ENCODE results near the gene FGR. TPM values are rescaled to one million over a fixed set of nuclear protein-coding genes. Genes with fewer than 3 reads are reported as not detected.
A peak's percentile ranks its signal among the peaks of the same experiment; 100 is the strongest.

Gene FGR
- total RNA-seq, 1 experiment from 2014 or later: not detected

- in situ Hi-C loops (cut with HindIII; ENCODE audit: low pct_unique_long_range_greater_than_20kb, low sequenced_read_pairs): no loop called here
- peak; percentile 50 for DNase-seq (ENCODE audit: low read depth)
Observed at GRCh38 chr1:27605796-27606707, 28.9 kb downstream of the FGR start.

- DNase-seq (ENCODE audit: low read depth): no peak
- in situ Hi-C loops (cut with HindIII; ENCODE audit: low pct_unique_long_range_greater_than_20kb, low sequenced_read_pairs): no loop called here
Observed at GRCh38 chr1:27605300-27605766, 29.7 kb downstream of the FGR start.

- in situ Hi-C loops (cut with HindIII; ENCODE audit: low pct_unique_long_range_greater_than_20kb, low sequenced_read_pairs): no loop called here
- no peak for DNase-seq (ENCODE audit: low read depth)
Observed at GRCh38 chr1:27604579-27605299, 30.2 kb downstream of the FGR start.

DNA sequence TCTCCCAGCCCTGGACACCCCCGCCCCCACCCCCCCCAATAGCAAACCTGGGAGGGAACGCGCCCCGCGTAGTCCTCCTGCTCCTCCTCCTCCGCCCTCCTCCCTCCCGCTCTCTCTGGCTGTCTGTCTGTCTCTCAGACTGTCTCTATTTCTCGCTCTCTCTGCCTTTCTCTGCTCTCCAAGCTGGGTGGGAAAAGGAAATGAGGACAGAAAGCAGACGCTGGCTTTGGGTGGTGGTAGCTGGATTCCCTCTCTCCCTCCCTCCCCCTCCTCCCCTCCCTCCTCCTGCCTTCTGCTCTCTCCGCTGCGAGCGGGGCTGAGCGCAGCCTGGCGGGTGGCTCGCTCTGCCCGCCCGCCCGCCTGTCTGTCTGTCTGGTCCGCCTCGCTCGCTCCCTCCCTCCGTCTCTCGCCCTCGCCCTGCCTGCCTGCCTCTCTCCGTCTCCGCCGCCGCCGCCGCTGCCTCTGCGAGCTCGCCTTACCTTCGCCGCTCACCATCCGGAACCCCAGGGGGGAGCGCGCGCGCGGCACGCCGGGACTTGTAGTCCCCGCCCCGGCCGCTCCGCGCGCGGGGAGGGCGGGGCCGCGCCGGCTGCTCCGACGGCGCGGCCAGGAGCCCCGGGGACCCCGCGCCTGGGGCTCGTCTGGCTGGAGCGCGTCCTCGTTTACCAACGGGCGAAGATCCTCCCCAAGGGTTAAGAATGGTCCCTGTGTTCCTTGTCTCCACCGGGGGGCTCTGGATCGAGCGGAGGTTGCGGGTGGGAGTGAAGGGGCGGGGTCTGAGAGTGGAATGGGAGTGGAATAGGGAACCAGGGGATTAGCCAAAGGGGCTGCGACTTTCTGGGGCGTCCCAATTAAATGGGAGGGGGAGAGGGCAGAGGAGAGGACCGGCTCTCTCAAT, 31.1 kb downstream of the FGR start, which contains the start of gene AHDC1:
AHDC1 (minus strand) TSS at position 464 of the 898 bp plus-strand sequence. CDS start 52,029 bp downstream, outside the sequence.
- in situ Hi-C loops (cut with HindIII; ENCODE audit: low pct_unique_long_range_greater_than_20kb, low sequenced_read_pairs): no loop called here
- peak; percentile 87 for DNase-seq (ENCODE audit: low read depth)

- in situ Hi-C loops (cut with HindIII; ENCODE audit: low pct_unique_long_range_greater_than_20kb, low sequenced_read_pairs): no loop called here
- DNase-seq (ENCODE audit: low read depth): peak; percentile 25
Observed at GRCh38 chr1:27603309-27603680, 31.7 kb downstream of the FGR start.

DNA sequence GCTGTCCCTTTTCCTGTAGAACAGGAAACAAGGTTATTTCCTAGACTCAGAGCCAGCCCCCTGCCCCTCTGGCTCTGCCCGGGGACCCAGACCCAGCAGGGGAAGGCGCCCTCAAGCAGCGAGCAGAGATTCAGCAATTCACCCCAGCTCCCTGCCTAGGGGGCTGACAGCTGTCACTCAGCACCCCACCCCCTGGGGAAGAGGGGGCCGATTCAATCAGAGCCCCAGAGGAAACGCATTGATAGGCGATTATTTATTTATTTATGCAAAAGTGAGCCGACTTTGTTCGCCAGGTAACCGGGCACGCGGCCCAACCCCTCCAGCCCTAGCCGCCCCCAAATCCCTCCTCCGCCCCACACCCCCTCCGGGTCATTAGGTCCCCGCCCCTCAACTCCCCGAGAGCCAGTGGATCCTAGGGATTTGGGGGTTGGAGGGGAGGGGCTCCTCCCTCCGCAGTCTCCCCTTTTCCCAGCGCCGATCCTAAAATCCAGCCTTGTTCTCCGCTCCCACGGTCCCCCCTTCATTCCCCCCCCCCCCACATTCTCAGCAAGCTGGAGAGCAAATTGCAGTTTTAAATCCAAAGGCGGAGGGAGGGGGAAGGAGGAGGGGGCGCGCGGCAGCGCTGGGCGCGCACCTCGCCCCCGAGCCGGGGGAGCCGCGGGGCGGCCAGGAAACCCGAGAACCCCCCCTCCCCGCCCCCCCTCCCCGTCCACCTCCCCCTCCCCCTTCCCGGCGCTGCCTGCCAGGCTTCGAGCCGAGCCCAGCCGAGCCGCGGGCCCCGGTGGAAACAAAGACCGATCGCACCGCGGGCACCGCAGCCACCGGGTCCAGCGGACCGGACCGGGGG, 32.3 kb downstream of the FGR start:
- DNase-seq (ENCODE audit: low read depth): no peak
- in situ Hi-C loops (cut with HindIII; ENCODE audit: low pct_unique_long_range_greater_than_20kb, low sequenced_read_pairs): no loop called here

DNA sequence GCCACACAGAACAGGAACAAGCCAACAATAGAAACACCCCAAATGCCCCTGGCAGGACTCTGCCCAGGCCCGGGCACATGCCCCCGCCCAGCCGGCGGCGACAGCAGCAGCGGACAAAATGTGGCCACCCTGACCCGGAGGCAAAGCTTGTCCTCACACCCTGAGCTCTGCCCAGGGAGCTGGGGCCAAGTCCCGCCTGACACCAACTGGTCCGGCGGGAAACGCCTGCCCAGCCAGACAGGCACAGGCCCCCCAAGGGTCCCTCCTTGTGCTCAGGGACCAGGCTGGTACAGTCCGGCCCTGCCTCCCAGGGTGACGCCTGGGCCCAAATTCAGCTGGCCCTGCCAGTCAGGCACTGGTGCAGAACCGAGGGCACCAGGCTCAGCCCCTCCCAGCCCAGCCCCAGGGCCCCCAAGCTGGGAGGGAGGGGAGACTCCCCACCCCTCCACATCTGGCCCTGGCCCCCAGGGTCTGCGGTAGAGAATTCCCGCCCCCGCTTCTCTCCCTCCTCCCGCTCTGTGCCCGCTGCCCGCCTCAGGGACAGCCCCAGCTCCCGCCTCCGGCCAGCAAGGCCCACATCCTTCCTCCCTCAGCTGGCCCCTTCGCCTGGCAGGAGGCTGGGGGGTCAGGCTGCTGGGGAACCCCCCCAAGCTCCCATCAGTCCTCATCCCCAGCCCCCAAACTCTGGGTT, 33.1 kb downstream of the FGR start:
- in situ Hi-C loops (cut with HindIII; ENCODE audit: low pct_unique_long_range_greater_than_20kb, low sequenced_read_pairs): no loop called here
- no peak for DNase-seq (ENCODE audit: low read depth)

- DNase-seq (ENCODE audit: low read depth): no peak
- in situ Hi-C loops (cut with HindIII; ENCODE audit: low pct_unique_long_range_greater_than_20kb, low sequenced_read_pairs): no loop called here
Observed at GRCh38 chr1:27601321-27601770, 33.6 kb downstream of the FGR start.

- DNase-seq (ENCODE audit: low read depth): no peak
- in situ Hi-C loops (cut with HindIII; ENCODE audit: low pct_unique_long_range_greater_than_20kb, low sequenced_read_pairs): no loop called here
Observed at GRCh38 chr1:27600498-27601175, 34.3 kb downstream of the FGR start.

DNA sequence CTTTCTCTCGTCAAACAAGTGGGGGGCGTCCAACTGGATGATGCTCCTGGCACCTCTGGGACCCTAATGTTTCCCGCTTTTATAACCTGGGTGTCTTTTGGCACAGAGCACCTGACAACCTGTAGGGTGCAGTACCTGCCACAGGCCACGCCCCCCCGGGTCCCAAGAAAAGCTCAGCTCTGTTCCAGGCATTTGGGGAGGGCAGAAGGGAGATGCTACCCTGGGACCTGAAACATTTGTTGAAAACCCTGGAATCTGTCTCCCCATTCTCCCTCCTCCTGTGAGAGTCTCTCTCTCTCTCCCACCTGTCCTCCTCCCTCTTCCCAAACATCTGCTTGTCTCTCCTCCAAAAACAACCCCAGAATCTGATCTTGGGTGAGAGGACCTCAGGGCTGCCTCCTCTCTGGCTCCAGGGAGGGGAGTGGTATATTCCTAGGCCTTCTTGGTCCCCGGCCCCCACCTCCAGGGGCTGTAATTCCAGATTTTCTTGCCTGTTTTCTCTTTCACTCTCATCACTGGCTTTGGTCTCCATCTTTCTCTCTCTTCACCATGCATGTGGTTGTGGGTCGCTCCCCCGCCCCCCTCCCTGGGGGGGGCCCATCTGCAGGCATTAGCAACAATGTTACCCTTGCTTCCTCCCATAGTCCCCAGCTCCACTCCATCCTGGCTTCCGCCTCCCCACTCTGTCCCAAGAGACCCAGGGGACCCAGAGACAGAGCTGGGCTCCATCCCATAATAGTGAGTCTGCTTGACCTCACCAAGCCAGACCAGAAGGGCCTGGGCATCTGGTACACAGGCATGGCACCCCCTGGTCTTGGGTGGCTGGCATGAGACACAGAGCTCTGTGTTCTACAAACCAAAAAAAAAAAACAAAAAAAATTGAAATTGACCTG, 35.1 kb downstream of the FGR start:
- no peak for DNase-seq (ENCODE audit: low read depth)
- in situ Hi-C loops (cut with HindIII; ENCODE audit: low pct_unique_long_range_greater_than_20kb, low sequenced_read_pairs): no loop called here

- in situ Hi-C loops (cut with HindIII; ENCODE audit: low pct_unique_long_range_greater_than_20kb, low sequenced_read_pairs): no loop called here
- DNase-seq (ENCODE audit: low read depth): peak; percentile 57
Observed at GRCh38 chr1:27598902-27599528, 36.0 kb downstream of the FGR start.

- DNase-seq (ENCODE audit: low read depth): no peak
Observed at GRCh38 chr1:27598295-27598687, 36.7 kb downstream of the FGR start.

DNA sequence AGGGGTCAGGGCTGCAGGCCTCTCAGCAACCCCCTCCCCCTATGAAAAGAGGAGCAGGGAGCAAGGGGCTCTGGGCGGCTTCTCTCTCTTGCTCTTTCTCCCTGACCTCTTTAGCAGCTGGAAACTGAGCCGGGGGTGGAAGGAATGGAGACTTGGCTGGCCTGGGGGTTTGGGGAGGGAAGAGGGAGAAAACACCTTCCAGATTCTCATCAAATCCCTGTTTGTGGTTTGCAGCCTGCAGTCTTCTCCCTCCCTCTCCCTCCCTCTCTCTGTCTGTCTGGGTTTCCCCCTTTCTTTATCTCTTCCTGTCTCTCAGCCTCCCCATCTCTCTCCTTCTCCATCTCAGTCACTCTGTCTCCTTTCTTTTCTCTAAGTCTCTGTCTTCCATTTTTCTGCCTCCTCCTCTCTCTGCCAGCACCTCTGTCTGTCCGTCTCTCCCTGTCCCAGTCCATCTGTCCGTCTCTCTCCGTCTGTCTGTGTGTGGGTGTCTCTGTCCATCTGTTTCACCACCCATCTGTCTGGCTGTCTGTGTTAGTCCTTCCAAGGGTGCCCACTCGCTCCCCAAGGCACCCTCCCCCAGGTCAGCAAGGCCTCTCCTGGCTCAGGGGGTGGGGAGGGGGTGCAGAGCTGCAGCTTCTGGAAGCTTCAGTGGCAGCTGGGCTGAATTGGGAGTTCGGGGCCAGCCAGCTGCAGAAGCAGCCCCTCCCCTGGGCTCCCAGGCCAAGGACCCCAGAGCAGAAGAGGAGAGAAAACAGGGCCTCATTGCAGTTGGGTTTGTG, 37.3 kb downstream of the FGR start:
- DNase-seq (ENCODE audit: low read depth): no peak
- in situ Hi-C loops (cut with HindIII; ENCODE audit: low pct_unique_long_range_greater_than_20kb, low sequenced_read_pairs): no loop called here

More at GRCh38 chr1:27598295-27598687, 36.7 kb downstream of the FGR start:
- in situ Hi-C loops (cut with HindIII; ENCODE audit: low pct_unique_long_range_greater_than_20kb, low sequenced_read_pairs): no loop called here

DNA sequence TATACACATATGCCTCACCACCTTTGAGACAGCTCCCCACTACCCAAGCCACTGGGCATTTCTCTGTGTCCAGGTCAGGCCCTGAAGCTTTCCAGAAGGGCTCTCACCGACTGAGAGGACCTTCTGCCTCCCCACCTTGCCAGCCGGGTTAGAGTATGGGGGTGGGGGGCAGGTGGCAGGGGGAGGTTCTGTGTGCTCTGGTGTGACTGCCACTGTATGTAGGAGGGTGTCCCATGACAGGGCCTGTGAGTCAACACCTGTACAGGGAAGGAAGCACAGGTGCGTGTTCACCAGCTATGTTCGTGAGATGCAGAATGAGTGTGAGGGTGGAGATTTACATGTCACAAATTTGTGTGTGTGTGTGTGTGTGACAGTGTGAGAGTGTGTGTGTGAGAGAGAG, 38.0 kb downstream of the FGR start:
- DNase-seq (ENCODE audit: low read depth): no peak
- in situ Hi-C loops (cut with HindIII; ENCODE audit: low pct_unique_long_range_greater_than_20kb, low sequenced_read_pairs): no loop called here
